Lower leg skin (tissue), 3 donors: ENCODE data around the gene OR1F1.

Experiments
- POLR2A ChIP-seq, 2 donors: fragments of 450-650 bp; IDR thresholded peaks; one replicate each; pipeline ENCODE4 v1.6.1; 2016 to 2017; ENCODE audit warnings: antibody characterized with exemption in 2 of 2, mild to moderate bottlenecking in 1 of 2, moderate library complexity in 1 of 2
- TF ChIP-seq, protein P1 (sequence below), 3 donors: fragments of 450-650 bp; IDR thresholded peaks; one replicate each; pipeline ENCODE4 v1.5.1; 2016; ENCODE audit warnings: antibody characterized with exemption in 3 of 3, mild to moderate bottlenecking in 3 of 3, moderate library complexity in 2 of 3

DNA sequence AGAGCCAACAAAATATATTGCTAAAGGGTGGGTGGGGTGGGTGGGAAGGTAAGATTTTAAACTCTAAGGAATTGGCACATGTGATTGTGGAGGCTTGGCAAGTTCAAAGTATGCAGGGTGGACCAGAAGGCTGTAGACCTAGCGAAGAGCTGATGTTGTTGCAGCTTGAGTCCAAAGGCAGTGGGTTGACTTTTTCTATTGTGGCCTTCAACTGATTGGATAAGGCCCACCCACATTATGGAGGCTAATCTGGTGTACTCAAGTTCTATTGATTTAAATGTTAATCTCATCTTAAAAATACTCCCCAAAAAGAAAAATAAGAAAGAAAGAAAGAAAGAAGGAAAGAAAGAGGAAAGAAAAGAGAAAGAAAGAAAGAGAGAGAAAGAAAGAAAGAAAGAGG, 24.6 kb downstream of the OR1F1 start:
- TF ChIP-seq, protein P1, sequence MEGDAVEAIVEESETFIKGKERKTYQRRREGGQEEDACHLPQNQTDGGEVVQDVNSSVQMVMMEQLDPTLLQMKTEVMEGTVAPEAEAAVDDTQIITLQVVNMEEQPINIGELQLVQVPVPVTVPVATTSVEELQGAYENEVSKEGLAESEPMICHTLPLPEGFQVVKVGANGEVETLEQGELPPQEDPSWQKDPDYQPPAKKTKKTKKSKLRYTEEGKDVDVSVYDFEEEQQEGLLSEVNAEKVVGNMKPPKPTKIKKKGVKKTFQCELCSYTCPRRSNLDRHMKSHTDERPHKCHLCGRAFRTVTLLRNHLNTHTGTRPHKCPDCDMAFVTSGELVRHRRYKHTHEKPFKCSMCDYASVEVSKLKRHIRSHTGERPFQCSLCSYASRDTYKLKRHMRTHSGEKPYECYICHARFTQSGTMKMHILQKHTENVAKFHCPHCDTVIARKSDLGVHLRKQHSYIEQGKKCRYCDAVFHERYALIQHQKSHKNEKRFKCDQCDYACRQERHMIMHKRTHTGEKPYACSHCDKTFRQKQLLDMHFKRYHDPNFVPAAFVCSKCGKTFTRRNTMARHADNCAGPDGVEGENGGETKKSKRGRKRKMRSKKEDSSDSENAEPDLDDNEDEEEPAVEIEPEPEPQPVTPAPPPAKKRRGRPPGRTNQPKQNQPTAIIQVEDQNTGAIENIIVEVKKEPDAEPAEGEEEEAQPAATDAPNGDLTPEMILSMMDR (IDR thresholded peaks at IDR 0.05), result no peak
- TF ChIP-seq POLR2A (IDR thresholded peaks at IDR 0.05), result no peak
